Endothelial cell of umbilical vein (primary cell): ENCODE data around the gene MSANTD2. TPM values are rescaled to one million over a fixed set of nuclear protein-coding genes. Genes with fewer than 3 reads are reported as not detected.

Source experiments
- BruUV-seq: library from RNA; stranded (reverse); fragments of 400-500 nt; replicated peaks from 2 replicates; lab custom pipeline; 2021; lab: Mats Ljungman, UMichigan
- CTCF ChIA-PET: fragments of 300-600, 350-600 bp; sonication (Branson Sonifier 250); formaldehyde crosslinking; loops from one replicate; lab custom pipeline; 2021; ENCODE audit warnings: antibody characterized with exemption, inconsistent platforms; lab: Charles Lee
- POLR2A ChIA-PET: fragments of 300-600, 350-600 bp; sonication (Branson Sonifier 250); formaldehyde crosslinking; loops from one replicate; lab custom pipeline; 2021; ENCODE audit warnings: antibody characterized with exemption, inconsistent platforms; lab: Charles Lee
- DNase-seq: peaks from one replicate; pipeline ENCODE4 v3.0.0-alpha.2; 2011; ENCODE audit warnings: low read depth, low spot score
- FAIRE-seq: peaks from 2 replicates; lab custom pipeline; 2011; peaks lifted over from hg19 to GRCh38; lab: Jason Lieb, UNC
- H2AFZ ChIP-seq: 2 replicates; pipeline ENCODE4 v1.6.0; 2012; ENCODE audit warnings: low read depth, low read length, control low read depth, inconsistent platforms
- H3K27ac ChIP-seq: 2 replicates; pipeline ENCODE4 v1.5.1; 2011; ENCODE audit warnings: low read depth, mild to moderate bottlenecking, control low read depth, low read length, moderate library complexity; ENCODE audit not compliant: insufficient read depth
- H3K27me3 ChIP-seq, 2 experiments: 2 replicates each; pipeline versions ENCODE4 v1.6.0 to v1.6.1; 2011; ENCODE audit warnings: low read length in 2 of 2, mixed read lengths in 1 of 2; ENCODE audit not compliant: control insufficient read depth in 2 of 2, insufficient read depth in 2 of 2
- H3K36me3 ChIP-seq, 2 experiments: 2 replicates in 1 of 2; 3 replicates in 1 of 2; pipeline ENCODE4 v1.5.1; 2011; ENCODE audit warnings: low read length in 2 of 2, mild to moderate bottlenecking in 1 of 2, moderate library complexity in 1 of 2; ENCODE audit not compliant: control insufficient read depth in 2 of 2, insufficient read depth in 2 of 2; ENCODE audit errors: extremely low read depth in 1 of 2
- H3K4me1 ChIP-seq: 3 replicates; pipeline ENCODE4 v1.5.1; 2011; ENCODE audit warnings: mild to moderate bottlenecking, low read length; ENCODE audit not compliant: control insufficient read depth, insufficient read depth; ENCODE audit errors: extremely low read depth
- H3K4me2 ChIP-seq: 2 replicates; pipeline ENCODE4 v1.6.1; 2011; ENCODE audit warnings: low read length, control low read depth, mixed read lengths; ENCODE audit not compliant: insufficient read depth
- H3K4me3 ChIP-seq, 3 experiments: fragments of 200-600 bp in 1 of 3; sonication (generic), shearing (Covaris generic) in 1 of 3; replicated peaks in 1 of 3; 2 replicates each; pipeline ENCODE4 v1.5.1; 2011 to 2016; ENCODE audit warnings: control low read depth in 3 of 3, low read length in 3 of 3, mild to moderate bottlenecking in 2 of 3, inconsistent platforms in 1 of 3, low read depth in 1 of 3, moderate library complexity in 1 of 3; ENCODE audit not compliant: insufficient read depth in 1 of 3
- H3K79me2 ChIP-seq: 2 replicates; pipeline ENCODE4 v1.6.0; 2012; ENCODE audit warnings: low read length, inconsistent platforms; ENCODE audit not compliant: control insufficient read depth, insufficient read depth
- H3K9ac ChIP-seq: replicated peaks from 2 replicates; pipeline ENCODE3; 2011; ENCODE audit warnings: low read length, control low read depth; ENCODE audit not compliant: insufficient read depth; ENCODE audit errors: extremely low read depth
- H3K9me1 ChIP-seq: replicated peaks from 3 replicates; pipeline ENCODE4 v1.6.0; 2011; ENCODE audit warnings: mild to moderate bottlenecking, low read length; ENCODE audit not compliant: control insufficient read depth, insufficient read depth; ENCODE audit errors: extremely low read depth
- H3K9me3 ChIP-seq: replicated peaks from 2 replicates; pipeline ENCODE4 v1.5.1; 2012; ENCODE audit warnings: low read length, inconsistent platforms; ENCODE audit not compliant: control insufficient read depth, insufficient read depth
- H4K20me1 ChIP-seq: replicated peaks from 2 replicates; pipeline ENCODE3; 2011; ENCODE audit warnings: mild to moderate bottlenecking, low read length; ENCODE audit not compliant: control insufficient read depth, insufficient read depth; ENCODE audit errors: extremely low read depth
- CTCF ChIP-seq, 2 donors: IDR thresholded peaks; 1 replicate in 1 of 2; 2 replicates in 1 of 2; pipeline ENCODE4 v1.5.1; 2011; ENCODE audit warnings: low read length in 2 of 2, mild to moderate bottlenecking in 2 of 2, moderate library complexity in 2 of 2, control low read depth in 1 of 2, inconsistent platforms in 1 of 2, low read depth in 1 of 2; ENCODE audit not compliant: insufficient read depth in 1 of 2; ENCODE audit errors: extremely low read depth in 1 of 2
- EZH2 ChIP-seq: IDR thresholded peaks from 2 replicates; pipeline ENCODE4 v1.6.1; 2012; ENCODE audit warnings: borderline replicate concordance, low read depth, mild to moderate bottlenecking, moderate library complexity, low read length, inconsistent platforms; ENCODE audit not compliant: severe bottlenecking
- GATA2 ChIP-seq: IDR thresholded peaks from 2 replicates; pipeline ENCODE4 v1.7.0; 2011; ENCODE audit warnings: low read depth, mild to moderate bottlenecking, moderate library complexity, mixed read lengths, low read length; ENCODE audit not compliant: insufficient read length, insufficient read depth
- JUN ChIP-seq: IDR thresholded peaks from 2 replicates; pipeline ENCODE4 v1.6.1; 2011; ENCODE audit warnings: borderline replicate concordance, low read depth; ENCODE audit not compliant: insufficient read length, insufficient read depth
- MAX ChIP-seq: IDR thresholded peaks from 2 replicates; pipeline ENCODE4 v1.6.1; 2011; ENCODE audit not compliant: insufficient read depth, insufficient read length
- POLR2A ChIP-seq: IDR thresholded peaks from 2 replicates; pipeline ENCODE4 v1.6.1; 2012; ENCODE audit warnings: low read depth, mild to moderate bottlenecking, control low read depth, low read length
- POLR2AphosphoS5 ChIP-seq: IDR thresholded peaks from 2 replicates; pipeline ENCODE4 v1.6.1; 2012; ENCODE audit warnings: low read depth, mild to moderate bottlenecking, control low read depth, low read length, moderate library complexity; ENCODE audit not compliant: insufficient read depth
- dilution Hi-C: fragments of 300-500 bp; cut with MboI; formaldehyde crosslinking; loops from one replicate; pipeline ENCODE4 v1.15.0; 2019; ENCODE audit warnings: low sequenced_read_pairs; ENCODE audit not compliant: extremely low pct_ligation_motif_present
- intact Hi-C: fragments of 100-400 bp; cut with micrococcal nuclease; formaldehyde crosslinking; loops from one replicate; pipeline ENCODE4 v1.10.0; 2022
- polyA plus RNA-seq, 4 experiments: library from polyadenylated mRNA; depleted of rRNA in 3 of 4; stranded (reverse) in 3 of 4; unstranded in 1 of 4; fragments of >200 nt; gene quantifications; 2 replicates each; pipeline versions ENCODE4 v1.2.1 to v1.2.3, GENCODE V29; 2011 to 2012; ENCODE audit warnings: missing spikeins in 1 of 4
- total RNA-seq: library from RNA; stranded (reverse); gene quantifications from 2 replicates; pipeline ENCODE4 v1.2.3, GENCODE V29; 2021

The MSANTD2 gene
- total and polyA plus RNA-seq, 2 donors (not counting 3 experiments of a cell fraction or from before 2014, with no cell fraction given) = 5.5 to 23.2 TPM

GRCh38 chr11:124811399-124812125 is 11.4 kb upstream of the MSANTD2 start:
- H3K4me2 ChIP-seq = no peak overlapping the region
- POLR2A ChIA-PET = no interaction called here
- no peaks in the 10 kb centered on the region for H3K36me3 ChIP-seq
- BruUV-seq = no TSS peak
- no peak for FAIRE-seq
- no peaks in the 10 kb centered on the region for H3K9me1 ChIP-seq
- dilution Hi-C loops = no loop called here
- intact Hi-C loops = no loop called here
- peaks cover 13% of the 10 kb centered on the region for H3K4me1 ChIP-seq
- no peaks in the 10 kb centered on the region for H3K79me2 ChIP-seq
- H4K20me1 ChIP-seq = no peaks in the 10 kb centered on the region
- DNase-seq = no peak
- H3K27me3 ChIP-seq = no peaks in the 10 kb centered on the region
- TF ChIP-seq MAX (no peak), JUN (no peak), GATA2 (no peak), POLR2A (no peak), POLR2AphosphoS5 (no peak), CTCF (IDR thresholded peaks at IDR 0.05; ENCODE audit: extremely low read depth in 1 of 2, insufficient read depth in 1 of 2, low read depth in 1 of 2, low read length in 2 of 2) (no peak), EZH2 (no peak)
- no peak overlapping the region for H3K27ac ChIP-seq
- no peak overlapping the region for H3K4me3 ChIP-seq
- CTCF ChIA-PET = interaction anchor here (1.4 to 3.9 kb wide), 4 partner anchors 17 to 33 kb away, joined by 3 to 40 read pairs (median 11); no protein-coding TSS in a partner anchor
- no peaks in the 10 kb centered on the region for H3K9me3 ChIP-seq
- H3K9ac ChIP-seq = no peak overlapping the region
- H2AFZ ChIP-seq = no peak overlapping the region
